Smooth muscle cell (in vitro differentiated cells): ENCODE results near the gene DENND5A. TPM values are rescaled to one million over a fixed set of nuclear protein-coding genes. Genes with fewer than 3 reads are reported as not detected.
A peak's percentile ranks its signal among the peaks of the same experiment; 100 is the strongest.

Experiments
- DNase-seq: peaks from one replicate; lab custom pipeline; 2025; ENCODE audit not compliant: unreplicated experiment; lab: John Stamatoyannopoulos, UW
- H2AFZ ChIP-seq: fragments of 200-600 bp; sonication (generic); 2 replicates; pipeline ENCODE4 v1.6.0; 2016; ENCODE audit warnings: antibody characterized with exemption, low read depth, mild to moderate bottlenecking
- H3F3A ChIP-seq: fragments of 200-600 bp; sonication (generic); 2 replicates; pipeline ENCODE4 v1.6.0; 2017; ENCODE audit warnings: antibody characterized with exemption, low read depth
- H3K27ac ChIP-seq: fragments of 200-600 bp; sonication (generic); 2 replicates; pipeline ENCODE4 v1.5.1; 2016; ENCODE audit warnings: low read depth, mild to moderate bottlenecking
- H3K27me3 ChIP-seq: fragments of 200-600 bp; sonication (generic); 2 replicates; pipeline ENCODE4 v1.6.1; 2016; ENCODE audit warnings: low read depth, mild to moderate bottlenecking
- H3K36me3 ChIP-seq: fragments of 200-600 bp; sonication (generic); 2 replicates; pipeline ENCODE4 v1.5.1; 2016; ENCODE audit warnings: low read depth
- H3K4me1 ChIP-seq: fragments of 200-600 bp; sonication (generic); 2 replicates; pipeline ENCODE4 v1.5.1; 2016; ENCODE audit warnings: low read depth
- H3K4me2 ChIP-seq: fragments of 200-600 bp; sonication (generic); 2 replicates; pipeline ENCODE4 v1.6.0; 2016; ENCODE audit warnings: mild to moderate bottlenecking
- H3K4me3 ChIP-seq: fragments of 200-600 bp; sonication (generic); 2 replicates; pipeline ENCODE4 v1.5.1; 2016; ENCODE audit warnings: mild to moderate bottlenecking
- H3K79me2 ChIP-seq: fragments of 200-600 bp; sonication (generic); 2 replicates; pipeline ENCODE4 v1.6.0; 2016; ENCODE audit warnings: low read depth, mild to moderate bottlenecking
- H3K9ac ChIP-seq: fragments of 200-600 bp; sonication (generic); 2 replicates; pipeline ENCODE4 v1.6.0; 2016; ENCODE audit warnings: low read depth
- H3K9me3 ChIP-seq: fragments of 200-600 bp; sonication (generic); replicated peaks from 2 replicates; pipeline ENCODE4 v1.5.1; 2016; ENCODE audit warnings: low read depth
- H4K20me1 ChIP-seq: fragments of 200-600 bp; sonication (generic); 2 replicates; pipeline ENCODE4 v1.6.0; 2016; ENCODE audit warnings: low read depth
- CTCF ChIP-seq: fragments of 200-600 bp; sonication (generic); IDR thresholded peaks from 2 replicates; pipeline ENCODE4 v1.5.1; 2017; ENCODE audit warnings: borderline replicate concordance, mild to moderate bottlenecking, antibody characterized with exemption; ENCODE audit not compliant: insufficient read depth, poor library complexity, severe bottlenecking
- WGBS: methylation state at CpG from one replicate; pipeline ENCODE4 v1.1.7; 2016; ENCODE audit warnings: low lambda C conversion rate; 5-methylcytosine and 5-hydroxymethylcytosine counted together
- polyA plus RNA-seq: library from polyadenylated mRNA; unstranded; fragments of >200 nt; fragmentation: Nextera tagmentation; extraction: Ambion mirVana; gene quantifications from 2 replicates; pipeline ENCODE4 v1.2.1, GENCODE V29; 2016
- total RNA-seq: library from RNA; depleted of rRNA; stranded (reverse); fragments of >200 nt; gene quantifications from 2 replicates; pipeline ENCODE4 v1.2.3, GENCODE V29; 2014

DENND5A gene
- total and polyA plus RNA-seq, 2 experiments from 2014 or later, result 42.0 to 66.1 TPM

- peak overlapping the region; percentile 6 for H3K9ac ChIP-seq
- H3K27me3 ChIP-seq, result no peaks in the 10 kb centered on the region
- H3K4me3 ChIP-seq, result no peak overlapping the region
- no peaks in the 10 kb centered on the region for H3K9me3 ChIP-seq
- peak overlapping the region; percentile 41 for H3K4me2 ChIP-seq
- H4K20me1 ChIP-seq, result peaks cover 98% of the 10 kb centered on the region
- peaks cover 86% of the 10 kb centered on the region for H3K79me2 ChIP-seq
- no peak overlapping the region for H2AFZ ChIP-seq
- no peak for TF ChIP-seq CTCF
- H3K4me1 ChIP-seq, result peaks cover 37% of the 10 kb centered on the region
- peaks cover 4% of the 10 kb centered on the region for H3F3A ChIP-seq
- H3K36me3 ChIP-seq, result no peaks in the 10 kb centered on the region
- peak overlapping the region; percentile 74 for H3K27ac ChIP-seq
- 59% methylated on average over 8 of the region's 8 CpGs for WGBS
- no peak for DNase-seq
Measured at GRCh38 chr11:9208726-9209501, 56.2 kb downstream of the DENND5A start.

- Histone ChIP-seq H3F3A (peaks cover 4% of the 10 kb centered on the region), H3K27ac (peak overlapping the region; percentile 90), H3K4me3 (no peak overlapping the region), H3K4me2 (peak overlapping the region; percentile 70), H3K9me3 (no peaks in the 10 kb centered on the region), H3K79me2 (peaks cover 70% of the 10 kb centered on the region), H2AFZ (no peak overlapping the region), H4K20me1 (peaks cover 91% of the 10 kb centered on the region), H3K36me3 (no peaks in the 10 kb centered on the region), H3K9ac (peak overlapping the region; percentile 61), H3K27me3 (no peaks in the 10 kb centered on the region), H3K4me1 (peaks cover 37% of the 10 kb centered on the region)
- TF ChIP-seq CTCF, result no peak
- 89% methylated on average over 2 of the region's 2 CpGs for WGBS
- no peak for DNase-seq
Measured at GRCh38 chr11:9207229-9207628, 57.9 kb downstream of the DENND5A start.

GRCh38 chr11:9206496-9206895, 58.7 kb downstream of the DENND5A start:
- Histone ChIP-seq H3K27me3 (no peaks in the 10 kb centered on the region), H3K27ac (peak overlapping the region; percentile 90), H3F3A (peaks cover 4% of the 10 kb centered on the region), H3K9me3 (no peaks in the 10 kb centered on the region), H4K20me1 (peaks cover 90% of the 10 kb centered on the region), H3K4me3 (no peak overlapping the region), H2AFZ (no peak overlapping the region), H3K4me2 (peak overlapping the region; percentile 70), H3K4me1 (peaks cover 37% of the 10 kb centered on the region), H3K79me2 (peaks cover 70% of the 10 kb centered on the region), H3K36me3 (no peaks in the 10 kb centered on the region), H3K9ac (peak overlapping the region; percentile 61)
- no peak for DNase-seq
- no peak for TF ChIP-seq CTCF
- WGBS, result 6% methylated on average over 2 of the region's 2 CpGs
